Osteoblast (primary cell): ENCODE data around the gene PRR20C. TPM values are rescaled to one million over a fixed set of nuclear protein-coding genes. Genes with fewer than 3 reads are reported as not detected.
"Not testable (repeated sequence)": the region's sequence is repeated elsewhere in the genome, so short reads cannot be mapped to it uniquely, and the experiment has no call there.

Experiments
- DNase-seq: peaks from one replicate; pipeline ENCODE4 v3.0.0; 2011; ENCODE audit warnings: low spot score, mixed read lengths; ENCODE audit not compliant: insufficient read length; ENCODE audit errors: missing footprints
- H2AFZ ChIP-seq: 2 replicates; pipeline ENCODE4 v1.6.0; 2011; ENCODE audit warnings: mild to moderate bottlenecking, low read length
- H3K27ac ChIP-seq: 2 replicates; pipeline ENCODE4 v1.5.1; 2011; ENCODE audit warnings: mild to moderate bottlenecking, low read depth, low read length, moderate library complexity
- H3K27me3 ChIP-seq: 2 replicates; pipeline ENCODE4 v1.6.0; 2012; ENCODE audit warnings: mild to moderate bottlenecking, control low read depth, inconsistent platforms, low read length, moderate library complexity; ENCODE audit not compliant: insufficient read depth
- H3K36me3 ChIP-seq: 2 replicates; pipeline ENCODE4 v1.5.1; 2011; ENCODE audit warnings: mild to moderate bottlenecking, low read length, control low read depth, moderate library complexity; ENCODE audit not compliant: insufficient read depth
- H3K4me1 ChIP-seq: 2 replicates; pipeline ENCODE4 v1.5.1; 2011; ENCODE audit warnings: mild to moderate bottlenecking, low read length, control low read depth, moderate library complexity; ENCODE audit not compliant: insufficient read depth
- H3K4me2 ChIP-seq: 2 replicates; pipeline ENCODE4 v1.6.0; 2011; ENCODE audit warnings: mild to moderate bottlenecking, low read length; ENCODE audit not compliant: insufficient read depth
- H3K4me3 ChIP-seq: fragments of 200-600 bp; sonication (generic); 3 replicates; pipeline ENCODE4 v1.5.1; 2012; ENCODE audit warnings: mild to moderate bottlenecking, low read length, inconsistent platforms; ENCODE audit not compliant: insufficient read depth
- H3K79me2 ChIP-seq: 2 replicates; pipeline ENCODE4 v1.6.0; 2012; ENCODE audit warnings: mild to moderate bottlenecking, low read length, control low read depth, inconsistent platforms; ENCODE audit not compliant: insufficient read depth
- H3K9me3 ChIP-seq: 2 replicates; pipeline ENCODE4 v1.5.1; 2011; ENCODE audit warnings: low read depth, low read length, control low read depth
- H4K20me1 ChIP-seq: 2 replicates; pipeline ENCODE4 v1.6.0; 2012; ENCODE audit warnings: mild to moderate bottlenecking, low read length, control low read depth; ENCODE audit not compliant: insufficient read depth
- CTCF ChIP-seq: IDR thresholded peaks from 2 replicates; pipeline ENCODE4 v1.5.1; 2011; ENCODE audit warnings: mild to moderate bottlenecking, low read depth, low read length, moderate library complexity; ENCODE audit errors: extremely low read depth
- total RNA-seq: library from RNA; depleted of rRNA; stranded (reverse); fragments of >200 nt; gene quantifications from 2 replicates; pipeline ENCODE4 v1.2.3, GENCODE V29; 2012

The PRR20C gene
- not detected in 2 replicates for total RNA-seq

DNA sequence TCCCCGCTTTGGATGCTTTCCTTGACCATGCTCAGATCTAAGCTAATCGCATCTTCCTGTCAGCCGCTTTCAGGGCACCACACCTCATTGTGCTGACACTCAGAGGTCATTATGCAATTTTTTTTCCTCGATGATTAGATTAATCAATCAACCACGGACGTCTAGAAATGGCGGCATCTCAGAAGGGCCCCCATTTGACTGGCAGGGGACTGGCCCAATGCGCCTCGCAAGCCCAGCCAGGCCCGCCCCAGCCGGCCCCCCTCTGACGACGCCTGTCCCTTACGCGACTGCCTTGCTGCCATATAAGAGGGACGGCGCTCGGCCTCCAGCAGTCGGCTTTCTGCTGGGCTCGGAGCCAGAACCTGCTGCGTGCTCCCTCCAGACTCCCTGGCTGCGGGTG, at the start of gene PRR20C:
PRR20C (plus strand) TSS at position 301 of the 400 bp plus-strand sequence. CDS start 387 bp downstream, outside the sequence.
- not testable (repeated sequence) for H3K9me3 ChIP-seq, H3K27me3 ChIP-seq, DNase-seq, H3K4me1 ChIP-seq, H3K4me2 ChIP-seq, H3K79me2 ChIP-seq, H3K4me3 ChIP-seq, H3K27ac ChIP-seq, H3K36me3 ChIP-seq, H2AFZ ChIP-seq, H4K20me1 ChIP-seq

DNA sequence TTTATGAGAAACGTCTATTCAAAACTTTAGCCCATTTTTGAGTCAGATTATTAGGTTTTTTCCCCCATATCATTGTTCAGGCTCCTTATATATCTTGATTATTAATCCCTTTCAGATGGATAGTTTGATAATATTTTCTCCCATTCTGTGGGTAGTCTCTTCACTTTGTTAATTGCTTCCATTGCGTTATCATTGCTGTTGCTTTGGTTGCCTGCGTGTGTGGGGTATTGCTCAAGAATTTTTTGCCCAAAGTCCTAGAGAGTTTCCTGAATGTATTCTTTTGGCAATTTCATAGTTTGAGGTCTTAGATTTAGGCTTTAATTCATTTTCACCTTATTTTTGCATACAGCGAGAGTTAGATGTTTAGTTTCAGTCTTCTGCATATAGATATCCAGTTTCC, 38.9 kb upstream of the PRR20C start:
- no peak overlapping the region for H3K4me3 ChIP-seq
- H3K9me3 ChIP-seq: no peaks in the 10 kb centered on the region
- no peak overlapping the region for H2AFZ ChIP-seq
- H3K79me2 ChIP-seq: no peaks in the 10 kb centered on the region
- H3K4me1 ChIP-seq: no peaks in the 10 kb centered on the region
- H3K27ac ChIP-seq: no peak overlapping the region
- TF ChIP-seq CTCF: no peak
- no peaks in the 10 kb centered on the region for H4K20me1 ChIP-seq
- H3K36me3 ChIP-seq: no peaks in the 10 kb centered on the region
- H3K27me3 ChIP-seq: no peaks in the 10 kb centered on the region
- H3K4me2 ChIP-seq: no peak overlapping the region
- no peak for DNase-seq

GRCh38 chr13:57123681-57124080, 30.2 kb upstream of the PRR20C start:
- Histone ChIP-seq H3K4me1 (no peaks in the 10 kb centered on the region), H3K9me3 (no peaks in the 10 kb centered on the region), H2AFZ (no peak overlapping the region), H3K27ac (no peak overlapping the region), H3K36me3 (no peaks in the 10 kb centered on the region), H3K27me3 (no peaks in the 10 kb centered on the region), H4K20me1 (no peaks in the 10 kb centered on the region), H3K79me2 (no peaks in the 10 kb centered on the region), H3K4me3 (no peak overlapping the region), H3K4me2 (no peak overlapping the region)
- TF ChIP-seq CTCF: no peak
- no peak for DNase-seq

- Histone ChIP-seq H3K79me2 (no peaks in the 10 kb centered on the region), H3K4me2 (no peak overlapping the region)
- no peak for DNase-seq
These were observed 25.0 kb upstream of the PRR20C start for GRCh38 chr13:57128909-57129308.

More at GRCh38 chr13:57128909-57129308, 25.0 kb upstream of the PRR20C start:
- H3K4me1 ChIP-seq: no peaks in the 10 kb centered on the region
- no peak for TF ChIP-seq CTCF
- no peaks in the 10 kb centered on the region for H4K20me1 ChIP-seq
- no peak overlapping the region for H3K4me3 ChIP-seq
- H3K27ac ChIP-seq: no peak overlapping the region
- H3K36me3 ChIP-seq: no peaks in the 10 kb centered on the region
- no peak overlapping the region for H2AFZ ChIP-seq
- no peaks in the 10 kb centered on the region for H3K27me3 ChIP-seq
- no peaks in the 10 kb centered on the region for H3K9me3 ChIP-seq
